ENCODE results near the gene IQCF2. TPM values are rescaled to one million over a fixed set of nuclear protein-coding genes. Genes with fewer than 3 reads are reported as not detected.
"Not testable (repeated sequence)": the region's sequence is repeated elsewhere in the genome, so short reads cannot be mapped to it uniquely, and the experiment has no call there.

IQCF2 gene
- not detected for polyA plus RNA-seq (2012; ENCODE audit: insufficient read depth, insufficient read length)

DNA sequence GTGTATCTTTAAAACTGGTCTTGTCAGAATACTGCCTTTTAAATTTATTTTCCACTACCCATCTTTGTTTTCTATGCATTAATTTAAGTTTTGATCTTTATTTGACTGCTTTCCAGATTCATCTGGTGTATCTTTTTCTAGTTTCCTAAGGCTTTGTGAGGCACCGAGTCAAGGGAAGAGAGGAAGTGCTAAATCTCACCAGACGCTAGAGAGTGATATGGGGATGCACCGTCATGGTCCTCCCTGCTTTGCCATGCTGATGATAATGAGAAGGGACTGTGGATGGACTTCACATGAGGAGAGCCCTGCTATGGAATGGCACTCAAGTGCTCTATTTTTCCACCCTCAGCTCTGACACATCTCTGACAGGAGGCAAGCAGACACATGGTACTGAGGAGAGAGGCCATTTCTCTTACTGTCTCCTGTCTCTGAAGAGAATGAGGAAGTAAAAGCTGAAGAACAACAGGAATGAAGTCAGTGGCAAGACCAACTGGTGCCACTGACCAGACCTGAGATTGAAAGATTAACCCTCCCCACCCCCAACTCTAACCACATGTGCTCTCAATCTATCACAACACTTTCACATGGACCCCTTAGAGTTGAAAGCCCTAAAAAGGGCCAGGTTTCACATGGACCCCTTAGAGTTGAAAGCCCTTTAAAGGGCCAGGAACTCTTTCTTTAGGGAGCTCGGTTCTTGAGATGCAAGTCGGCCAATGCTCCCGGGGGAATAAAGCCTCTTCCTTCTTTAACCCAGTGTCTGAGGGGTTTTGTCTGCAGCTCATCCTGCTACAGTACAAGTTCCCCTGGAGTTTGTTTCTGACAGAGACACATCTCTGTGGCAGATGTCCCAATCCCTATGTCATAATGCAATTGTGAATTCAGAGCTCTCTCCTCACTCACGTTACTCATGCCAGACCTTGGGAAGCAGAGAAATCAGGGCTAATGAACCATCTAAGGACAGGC lies at the start of gene IQCF2:
Gene IQCF2, plus strand, starts transcription at position 913 of the 963 bp plus-strand sequence. CDS start 52 bp downstream, outside the sequence.
- no peak within 1 kb of the TSS for H3K4me3 ChIP-seq (ENCODE audit: low read length)
- DNase-seq (ENCODE audit: low read depth, low spot score), result no peak

DNA sequence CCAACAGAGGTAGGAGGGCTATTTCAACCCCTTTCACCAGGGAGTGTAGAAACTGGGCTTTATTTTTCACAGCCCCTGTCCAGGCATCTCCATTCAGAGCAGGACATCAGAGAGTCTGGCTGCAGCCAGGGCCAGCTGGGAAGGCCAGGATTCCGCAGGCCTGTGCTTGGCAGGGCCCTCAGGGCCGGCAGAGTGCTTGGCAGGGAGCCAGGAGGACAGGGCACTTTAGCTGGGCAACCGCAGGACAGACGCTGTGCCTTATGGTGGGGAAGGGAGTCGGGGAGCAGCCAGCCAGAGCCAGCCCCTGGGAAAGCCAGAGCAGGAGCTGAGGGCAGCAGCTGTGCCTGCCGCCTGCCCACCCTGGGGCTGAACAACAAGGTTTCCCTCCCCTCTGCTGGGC lies 47.9 kb upstream of the IQCF2 start:
- no peak for DNase-seq (ENCODE audit: low read depth, low spot score)
- no peak overlapping the region for H3K4me3 ChIP-seq (ENCODE audit: low read length)

DNA sequence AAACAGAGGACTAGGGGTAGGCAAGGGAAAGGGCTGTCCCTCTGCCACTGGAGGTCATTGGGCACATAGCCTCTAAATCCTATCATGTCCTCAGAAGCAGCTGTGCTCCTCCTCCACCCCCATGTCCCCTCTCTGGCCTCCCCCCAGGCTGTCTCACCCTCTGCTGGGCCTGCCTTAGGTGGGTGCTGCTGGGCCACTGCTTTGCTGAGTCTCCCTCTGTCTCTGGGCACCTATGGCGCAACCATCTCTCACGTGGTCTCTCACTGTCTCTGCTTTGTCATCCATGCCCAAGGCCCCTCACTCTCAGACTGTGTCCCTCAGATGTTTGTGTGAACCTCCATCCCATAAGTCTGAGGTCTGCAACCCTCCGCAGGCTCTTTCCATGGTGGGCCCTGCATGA lies 47.4 kb upstream of the IQCF2 start:
- H3K4me3 ChIP-seq (ENCODE audit: low read length), result no peak overlapping the region
- no peak for DNase-seq (ENCODE audit: low read depth, low spot score)

DNA sequence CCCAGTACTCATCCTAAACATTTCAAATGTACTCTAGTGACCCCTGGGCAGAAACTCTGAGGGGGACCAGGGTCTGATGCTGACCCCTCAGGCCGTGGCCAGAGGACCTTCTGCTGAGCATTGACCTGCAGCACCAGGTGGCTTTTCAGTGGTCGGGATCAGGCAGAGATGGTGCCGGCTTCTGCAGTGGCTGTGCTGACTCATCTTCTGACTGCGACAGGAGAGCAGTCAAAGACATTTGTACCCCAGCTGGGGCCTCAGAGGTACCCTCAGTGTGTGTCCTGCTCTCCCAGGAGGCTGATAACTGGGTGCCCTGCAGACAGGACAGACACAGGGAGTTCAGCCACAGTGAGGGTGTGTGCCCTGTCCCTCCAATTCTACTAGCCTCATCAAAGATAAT lies 45.8 kb upstream of the IQCF2 start:
- no peak overlapping the region for H3K4me3 ChIP-seq (ENCODE audit: low read length)

DNA sequence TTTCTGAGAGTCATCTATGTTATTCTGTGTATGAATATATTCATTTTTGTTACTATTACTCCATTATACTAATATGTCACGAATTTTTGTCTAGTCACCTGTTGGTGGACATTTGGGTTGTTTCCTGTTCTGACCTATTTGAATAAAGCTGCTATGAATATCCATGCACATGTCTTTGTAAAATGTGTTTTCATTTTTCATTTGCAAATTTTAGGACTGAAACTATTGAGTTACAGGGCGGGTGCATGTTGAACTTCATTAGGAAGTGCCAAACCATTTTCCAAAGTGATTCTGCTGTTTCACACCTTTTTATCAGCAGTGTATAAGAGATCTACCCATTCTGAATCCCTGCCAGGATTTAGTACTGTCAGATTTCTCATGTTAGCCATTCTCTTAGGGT lies 44.7 kb upstream of the IQCF2 start:
- no peak overlapping the region for H3K4me3 ChIP-seq (ENCODE audit: low read length)
- no peak for DNase-seq (ENCODE audit: low read depth, low spot score)

More for the DNA sequence above, 45.8 kb upstream of the IQCF2 start:
- DNase-seq (ENCODE audit: low read depth, low spot score), result no peak

DNA sequence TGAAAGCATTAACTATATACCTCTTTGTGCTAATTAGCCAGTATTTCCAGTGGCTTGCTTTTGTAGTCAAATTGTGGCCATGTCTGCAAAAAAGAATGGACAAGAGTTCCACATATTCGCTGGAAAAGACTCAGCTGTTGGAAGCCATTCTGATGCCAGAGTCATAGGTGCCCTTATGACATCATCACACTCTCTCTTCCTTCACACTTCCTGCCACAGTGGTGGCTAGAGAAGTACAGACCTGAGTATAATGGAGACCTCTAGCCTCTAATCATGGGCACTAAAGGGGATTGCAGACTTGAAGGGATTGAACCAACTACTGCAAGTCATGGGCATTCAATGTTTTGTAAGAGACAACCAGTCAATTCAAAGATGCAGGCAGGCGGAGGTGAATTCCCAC lies 44.0 kb upstream of the IQCF2 start:
- no peak overlapping the region for H3K4me3 ChIP-seq (ENCODE audit: low read length)
- no peak for DNase-seq (ENCODE audit: low read depth, low spot score)

DNA sequence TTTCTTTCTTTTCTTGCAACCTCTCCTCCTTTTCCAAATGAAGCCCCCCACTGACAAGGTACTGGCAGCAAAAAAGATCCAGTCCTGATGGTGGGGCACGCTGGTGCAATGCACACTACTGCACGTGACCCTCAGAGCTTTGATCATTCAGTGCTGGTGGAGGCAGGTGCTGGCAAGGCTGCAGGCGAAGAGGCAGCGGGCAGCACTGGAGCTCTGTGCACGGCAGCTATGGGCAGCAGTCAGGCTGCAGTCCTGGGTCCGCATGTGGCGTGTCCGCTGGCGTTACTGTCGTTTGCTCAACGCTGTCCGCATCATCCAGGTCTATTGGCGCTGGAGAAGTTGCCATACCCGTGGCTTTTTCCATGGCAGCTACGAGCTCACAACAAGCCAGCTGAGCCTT lies 42.3 kb upstream of the IQCF2 start:
- no peak overlapping the region for H3K4me3 ChIP-seq (ENCODE audit: low read length)
- no peak for DNase-seq (ENCODE audit: low read depth, low spot score)

DNA sequence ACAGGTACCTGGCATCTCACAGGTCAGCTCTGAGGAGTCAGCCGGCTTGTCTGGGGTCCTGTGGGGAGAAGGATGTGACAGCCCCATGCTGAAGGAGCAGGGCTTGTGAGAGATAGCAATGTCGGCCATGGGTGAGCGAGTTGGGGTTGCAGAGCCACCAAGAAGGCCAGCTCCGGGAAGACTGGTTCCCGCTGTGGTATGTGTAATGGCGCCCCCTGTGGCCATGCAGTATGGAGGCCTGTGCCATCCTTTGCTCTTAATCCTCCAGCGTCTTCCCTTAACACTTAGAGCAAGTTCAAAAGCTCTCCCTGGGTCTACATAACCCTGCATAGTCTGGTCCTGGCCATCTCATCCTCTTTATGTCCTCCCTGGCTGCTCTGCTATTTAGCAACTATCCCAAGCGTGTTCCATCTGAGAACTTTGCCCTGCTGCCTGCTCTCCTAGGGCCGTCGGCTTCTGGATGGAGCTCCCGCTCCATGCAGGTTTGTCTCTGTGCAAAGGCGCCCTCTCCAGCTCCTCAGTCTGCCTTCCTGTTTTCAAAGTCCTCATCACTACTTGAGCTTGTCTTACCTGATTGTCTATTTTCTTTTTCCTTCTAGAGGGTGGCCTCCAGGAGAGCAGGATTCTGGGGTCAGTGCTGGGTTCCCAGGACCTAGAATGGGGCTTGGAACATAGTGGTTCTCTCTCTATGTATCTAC lies 41.6 kb upstream of the IQCF2 start:
- no peak overlapping the region for H3K4me3 ChIP-seq (ENCODE audit: low read length)
- no peak for DNase-seq (ENCODE audit: low read depth, low spot score)

DNA sequence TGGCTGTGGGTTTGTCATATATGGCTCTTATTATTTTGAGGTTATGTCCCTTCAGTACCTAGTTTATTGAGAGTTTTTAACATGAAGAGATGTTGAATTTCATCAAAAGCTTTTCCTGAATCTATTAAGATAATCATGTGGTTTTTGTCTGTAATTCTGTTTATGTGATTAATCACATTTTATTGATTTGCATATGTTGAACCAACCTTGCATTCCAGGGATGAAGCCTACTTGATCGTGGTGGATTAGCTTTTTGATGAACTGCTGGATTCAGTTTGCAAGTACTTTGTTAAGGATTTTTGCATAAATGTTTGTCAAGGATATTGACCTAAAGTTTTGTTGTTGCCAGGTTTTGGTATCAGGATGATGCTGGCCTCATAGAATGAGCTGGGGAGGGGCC lies 33.1 kb upstream of the IQCF2 start:
- no peak overlapping the region for H3K4me3 ChIP-seq (ENCODE audit: low read length)
- no peak for DNase-seq (ENCODE audit: low read depth, low spot score)

DNA sequence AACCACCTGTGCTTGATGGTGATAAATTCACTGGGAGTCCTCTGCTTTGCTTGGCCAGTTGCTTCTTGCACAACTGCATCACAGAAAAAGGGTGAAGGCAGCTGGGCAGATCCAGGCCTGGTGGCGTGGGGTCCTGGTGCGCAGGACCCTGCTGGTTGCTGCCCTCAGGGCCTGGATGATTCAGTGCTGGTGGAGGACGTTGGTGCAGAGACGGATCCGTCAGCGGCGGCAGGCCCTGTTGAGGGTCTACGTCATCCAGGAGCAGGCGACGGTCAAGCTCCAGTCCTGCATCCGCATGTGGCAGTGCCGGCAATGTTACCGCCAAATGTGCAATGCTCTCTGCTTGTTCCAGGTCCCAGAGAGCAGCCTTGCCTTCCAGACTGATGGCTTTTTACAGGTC lies 31.1 kb upstream of the IQCF2 start:
- no peak overlapping the region for H3K4me3 ChIP-seq (ENCODE audit: low read length)
- DNase-seq (ENCODE audit: low read depth, low spot score), result no peak

DNA sequence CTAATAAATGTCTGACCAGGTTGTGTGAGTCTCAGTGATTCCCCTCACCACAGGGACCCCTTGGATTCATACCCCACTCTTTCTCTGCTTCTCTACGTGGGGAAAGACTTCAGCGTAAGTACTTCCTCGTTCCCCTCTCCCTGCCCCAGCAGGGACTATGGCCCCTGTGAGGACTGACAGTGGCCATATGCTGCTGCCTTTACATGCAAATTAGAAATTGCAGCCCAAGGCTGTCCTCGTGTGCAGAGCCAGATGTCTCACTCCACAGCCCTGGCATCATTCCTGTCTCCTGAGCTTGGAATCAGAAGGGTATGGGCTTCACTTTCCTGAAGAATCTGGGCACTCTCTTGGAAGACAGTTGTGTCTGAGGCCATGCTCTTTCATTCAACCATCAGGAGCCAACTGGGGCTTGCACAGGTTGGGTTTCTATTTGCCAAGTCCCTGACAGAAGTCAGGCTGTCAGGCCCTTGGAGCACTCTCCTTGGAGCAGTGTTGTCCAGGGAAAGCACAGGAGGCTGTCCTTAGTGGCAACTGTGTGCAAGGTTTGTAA lies 30.5 kb upstream of the IQCF2 start:
- DNase-seq (ENCODE audit: low read depth, low spot score), result no peak

DNA sequence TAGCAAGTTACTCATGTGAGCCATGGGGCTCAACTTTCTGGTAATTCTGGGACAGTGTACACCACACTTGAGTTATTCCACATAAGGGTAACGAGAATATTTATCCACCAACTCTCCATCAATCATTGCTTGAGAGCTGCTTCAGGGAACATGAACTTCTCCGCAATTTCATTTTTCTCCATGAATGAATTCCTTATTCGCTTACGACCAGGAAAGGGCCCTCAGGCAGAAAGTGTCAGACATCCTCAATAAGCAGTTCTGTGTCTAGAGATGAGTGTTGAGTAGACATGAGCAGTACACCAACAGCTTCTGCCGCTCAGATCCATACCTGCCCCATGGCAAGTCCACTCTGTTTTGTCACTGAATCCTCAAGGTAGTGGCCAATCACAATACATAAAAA lies 24.8 kb upstream of the IQCF2 start:
- DNase-seq (ENCODE audit: low read depth, low spot score), result no peak
- no peak overlapping the region for H3K4me3 ChIP-seq (ENCODE audit: low read length)

More for the DNA sequence above, 30.5 kb upstream of the IQCF2 start:
- H3K4me3 ChIP-seq (ENCODE audit: low read length), result no peak overlapping the region

DNA sequence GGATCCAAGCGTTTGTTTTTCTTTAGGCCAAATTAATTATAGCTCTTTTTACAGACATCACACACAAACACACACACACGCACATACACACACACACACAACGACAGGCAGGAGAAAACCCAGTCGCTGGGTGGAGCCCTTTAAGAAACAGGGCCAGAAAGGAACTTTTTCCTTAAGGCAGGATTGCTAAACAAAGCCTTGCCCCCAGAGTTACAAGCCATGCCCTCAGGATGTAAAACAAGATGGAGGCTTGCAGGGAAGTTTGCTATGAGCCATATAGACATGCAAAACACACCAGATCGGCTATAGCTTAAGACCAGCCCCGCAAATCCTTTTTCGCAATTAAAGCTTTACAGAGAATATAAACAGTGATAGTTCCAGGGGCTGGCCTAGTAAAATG lies 16.3 kb upstream of the IQCF2 start:
- no peak overlapping the region for H3K4me3 ChIP-seq (ENCODE audit: low read length)
- DNase-seq (ENCODE audit: low read depth, low spot score), result no peak

DNA sequence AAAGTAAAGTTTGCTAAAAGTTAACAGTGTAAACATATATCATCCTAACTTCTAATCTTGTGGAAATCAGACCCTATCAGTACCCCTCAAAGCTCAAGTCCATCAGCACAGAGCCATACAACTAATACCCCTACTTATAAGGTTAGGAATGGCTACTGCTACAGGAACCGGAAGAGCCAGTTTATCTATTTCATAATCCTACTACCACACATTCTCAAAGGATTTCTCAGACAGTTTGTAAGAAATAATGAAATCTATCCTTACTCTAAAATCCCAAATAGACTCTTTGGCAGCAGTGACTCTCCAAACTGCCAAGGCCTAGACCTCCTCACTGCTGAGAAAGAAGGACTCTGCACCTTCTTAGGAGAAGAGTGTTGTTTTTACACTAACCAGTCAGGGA lies 6.0 kb upstream of the IQCF2 start:
- H3K4me3 ChIP-seq (ENCODE audit: low read length); DNase-seq (ENCODE audit: low read depth, low spot score): not testable (repeated sequence)

DNA sequence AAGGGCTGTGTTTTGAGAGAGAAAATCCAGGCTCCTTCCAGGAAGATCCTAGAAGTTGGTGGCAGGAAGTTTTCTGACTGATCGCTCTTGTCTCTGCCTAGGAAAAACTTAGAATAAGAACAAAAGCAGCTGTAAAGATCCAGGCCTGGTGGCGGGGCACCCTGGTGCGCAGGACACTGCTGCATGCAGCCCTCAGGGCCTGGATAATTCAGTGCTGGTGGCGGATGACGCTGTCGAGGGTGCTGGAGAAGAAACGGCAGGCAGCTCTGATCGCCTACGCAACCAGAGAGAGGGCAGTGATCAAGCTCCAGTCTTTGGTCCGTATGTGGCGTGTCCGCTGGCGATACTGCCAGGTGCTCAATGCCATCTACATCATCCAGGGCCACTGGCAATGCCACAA lies 1.5 kb downstream of the IQCF2 start:
- no peak for DNase-seq (ENCODE audit: low read depth, low spot score)
- H3K4me3 ChIP-seq (ENCODE audit: low read length), result no peak overlapping the region

DNA sequence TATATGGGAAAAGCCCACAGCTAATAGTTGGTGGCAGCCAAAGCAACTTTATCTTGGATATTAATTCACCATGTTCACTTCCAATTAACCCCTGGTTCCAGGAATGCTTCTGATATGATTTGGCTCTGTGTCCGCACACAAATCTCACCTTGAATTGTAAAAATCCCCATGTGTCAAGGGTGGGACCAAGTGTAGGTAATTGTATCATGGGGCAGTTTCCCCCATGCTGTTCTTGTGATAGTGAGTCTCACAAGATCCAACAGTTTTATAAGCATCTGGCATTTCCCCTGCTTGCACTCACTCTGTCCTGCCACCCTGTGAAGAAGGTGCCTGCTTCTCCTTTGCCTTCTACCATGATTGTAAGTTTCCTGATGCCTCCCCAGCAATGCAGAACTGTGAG lies 7.5 kb downstream of the IQCF2 start:
- not testable (repeated sequence) for DNase-seq (ENCODE audit: low read depth, low spot score); H3K4me3 ChIP-seq (ENCODE audit: low read length)

DNA sequence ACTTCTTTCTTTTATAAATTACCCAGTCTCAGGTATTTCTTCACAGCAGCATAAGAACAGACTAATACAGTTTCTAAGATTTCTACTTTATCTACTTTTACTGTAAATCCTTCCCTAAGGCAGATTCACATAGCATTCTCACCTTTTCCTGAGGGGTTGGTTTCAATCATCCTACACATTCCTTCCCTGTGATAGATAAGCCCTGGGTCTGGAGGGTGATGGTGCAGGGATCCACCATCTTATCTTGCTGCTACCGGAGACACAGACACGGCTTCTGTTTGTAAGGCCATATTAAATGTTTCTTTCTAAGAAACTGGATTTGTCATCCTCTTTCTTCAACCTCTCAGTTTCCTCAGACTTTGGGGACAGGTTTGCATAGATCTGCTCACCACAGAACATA lies 7.9 kb downstream of the IQCF2 start:
- no peak overlapping the region for H3K4me3 ChIP-seq (ENCODE audit: low read length)
- DNase-seq (ENCODE audit: low read depth, low spot score), result no peak

DNA sequence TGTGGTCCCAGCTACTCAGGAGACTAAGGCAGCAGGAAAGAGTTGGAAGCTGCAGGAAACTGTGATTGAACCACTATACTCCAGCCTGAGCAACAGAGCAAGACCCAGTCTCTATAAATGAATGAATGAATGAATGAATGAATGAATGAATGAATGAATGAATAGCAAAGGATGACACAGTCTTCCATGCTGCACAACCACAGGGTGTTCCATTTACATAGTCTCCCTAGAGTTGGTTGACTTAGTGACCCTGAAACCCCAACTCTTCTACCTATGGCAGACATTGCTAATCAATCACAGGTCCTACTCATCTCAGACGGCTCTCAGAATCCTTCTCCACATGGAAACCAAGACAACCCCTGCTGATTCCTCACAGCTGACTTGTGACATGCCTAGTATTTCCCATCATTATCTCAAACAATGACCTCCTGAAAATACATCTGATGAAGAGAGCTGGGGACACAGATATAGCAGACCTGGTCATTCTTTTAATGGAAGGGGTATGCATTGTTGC lies 11.9 kb downstream of the IQCF2 start:
- no peak for DNase-seq (ENCODE audit: low read depth, low spot score)
- H3K4me3 ChIP-seq (ENCODE audit: low read length), result no peak overlapping the region

DNA sequence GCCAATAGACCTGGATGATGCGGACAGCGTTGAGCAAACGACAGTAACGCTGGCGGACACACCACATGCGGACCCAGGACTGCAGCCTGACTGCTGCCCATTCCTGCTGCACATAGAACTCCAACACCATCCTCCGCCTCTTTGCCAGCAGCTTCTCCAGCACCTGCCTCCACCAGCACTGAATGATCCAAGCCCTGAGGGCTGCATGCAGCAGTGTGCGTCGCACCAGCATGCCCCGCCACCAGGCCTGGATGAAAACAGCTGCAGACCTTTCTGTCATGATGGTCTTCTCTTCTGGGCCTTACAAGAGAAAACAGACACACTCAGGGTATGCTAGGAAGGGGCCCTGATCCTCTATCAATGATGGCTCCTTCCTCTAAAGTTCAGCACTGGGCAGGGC lies 12.5 kb downstream of the IQCF2 start:
- H3K4me3 ChIP-seq (ENCODE audit: low read length), result no peak overlapping the region
- DNase-seq (ENCODE audit: low read depth, low spot score), result no peak

DNA sequence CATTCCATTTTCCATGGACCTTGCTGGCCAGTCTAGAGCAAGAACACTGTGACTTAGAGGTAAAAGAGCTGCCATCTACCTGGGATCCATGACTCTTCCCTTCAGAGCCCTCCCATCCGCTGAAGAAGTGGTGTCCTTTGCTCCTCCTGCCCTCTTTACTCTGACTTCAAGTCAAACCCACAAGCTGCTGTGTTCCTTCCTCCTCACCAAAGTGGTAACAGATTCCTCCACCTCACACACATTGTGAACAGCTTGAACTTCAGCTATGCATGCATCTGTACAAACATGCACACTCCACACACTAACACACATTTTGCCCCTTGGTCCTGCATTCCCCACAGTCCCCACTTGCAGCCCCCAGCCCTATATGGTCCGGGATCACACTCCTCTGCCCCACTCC lies 13.0 kb downstream of the IQCF2 start:
- no peak overlapping the region for H3K4me3 ChIP-seq (ENCODE audit: low read length)
- no peak for DNase-seq (ENCODE audit: low read depth, low spot score)
